Measurements from ENCODE around the gene PLEKHA1. TPM values are rescaled to one million over a fixed set of nuclear protein-coding genes. Genes with fewer than 3 reads are reported as not detected.

Gene PLEKHA1
- total RNA-seq, 2 donors from 2014 or later: 28.9 to 31.6 TPM

DNA sequence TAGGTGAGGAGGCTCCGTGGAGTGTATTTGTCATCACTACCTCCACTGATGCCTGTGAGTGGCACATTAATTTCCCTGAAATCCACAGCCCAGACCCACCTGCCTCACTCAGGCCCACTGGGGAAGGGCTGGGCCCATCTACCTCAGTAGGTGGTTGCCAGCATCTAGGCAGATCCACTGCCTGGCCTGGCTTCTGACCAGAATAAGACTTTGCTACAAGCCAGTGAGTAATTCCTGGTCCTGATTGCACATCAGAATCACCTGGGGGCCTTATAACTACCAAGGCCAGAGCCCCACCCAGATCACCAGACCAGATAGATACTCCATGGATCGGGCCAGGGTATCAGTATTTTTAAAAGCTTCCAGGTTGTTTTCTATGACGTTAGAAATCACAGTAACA lies 37.5 kb upstream of the PLEKHA1 start:
- Histone ChIP-seq H3K36me3 (no peaks in the 10 kb centered on the region), H3K4me1 (peaks cover 0 to 17% of the 10 kb centered on the region in 2 donors), H3K27me3 (no peaks in the 10 kb centered on the region), H3K9me3 (no peaks in the 10 kb centered on the region), H3K27ac (no peak overlapping the region), H3K4me3 (no peak overlapping the region)
- no peak for DNase-seq (ENCODE audit: low spot score)
- TF ChIP-seq, protein P1, sequence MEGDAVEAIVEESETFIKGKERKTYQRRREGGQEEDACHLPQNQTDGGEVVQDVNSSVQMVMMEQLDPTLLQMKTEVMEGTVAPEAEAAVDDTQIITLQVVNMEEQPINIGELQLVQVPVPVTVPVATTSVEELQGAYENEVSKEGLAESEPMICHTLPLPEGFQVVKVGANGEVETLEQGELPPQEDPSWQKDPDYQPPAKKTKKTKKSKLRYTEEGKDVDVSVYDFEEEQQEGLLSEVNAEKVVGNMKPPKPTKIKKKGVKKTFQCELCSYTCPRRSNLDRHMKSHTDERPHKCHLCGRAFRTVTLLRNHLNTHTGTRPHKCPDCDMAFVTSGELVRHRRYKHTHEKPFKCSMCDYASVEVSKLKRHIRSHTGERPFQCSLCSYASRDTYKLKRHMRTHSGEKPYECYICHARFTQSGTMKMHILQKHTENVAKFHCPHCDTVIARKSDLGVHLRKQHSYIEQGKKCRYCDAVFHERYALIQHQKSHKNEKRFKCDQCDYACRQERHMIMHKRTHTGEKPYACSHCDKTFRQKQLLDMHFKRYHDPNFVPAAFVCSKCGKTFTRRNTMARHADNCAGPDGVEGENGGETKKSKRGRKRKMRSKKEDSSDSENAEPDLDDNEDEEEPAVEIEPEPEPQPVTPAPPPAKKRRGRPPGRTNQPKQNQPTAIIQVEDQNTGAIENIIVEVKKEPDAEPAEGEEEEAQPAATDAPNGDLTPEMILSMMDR (IDR thresholded peaks at IDR 0.05): no peak

DNA sequence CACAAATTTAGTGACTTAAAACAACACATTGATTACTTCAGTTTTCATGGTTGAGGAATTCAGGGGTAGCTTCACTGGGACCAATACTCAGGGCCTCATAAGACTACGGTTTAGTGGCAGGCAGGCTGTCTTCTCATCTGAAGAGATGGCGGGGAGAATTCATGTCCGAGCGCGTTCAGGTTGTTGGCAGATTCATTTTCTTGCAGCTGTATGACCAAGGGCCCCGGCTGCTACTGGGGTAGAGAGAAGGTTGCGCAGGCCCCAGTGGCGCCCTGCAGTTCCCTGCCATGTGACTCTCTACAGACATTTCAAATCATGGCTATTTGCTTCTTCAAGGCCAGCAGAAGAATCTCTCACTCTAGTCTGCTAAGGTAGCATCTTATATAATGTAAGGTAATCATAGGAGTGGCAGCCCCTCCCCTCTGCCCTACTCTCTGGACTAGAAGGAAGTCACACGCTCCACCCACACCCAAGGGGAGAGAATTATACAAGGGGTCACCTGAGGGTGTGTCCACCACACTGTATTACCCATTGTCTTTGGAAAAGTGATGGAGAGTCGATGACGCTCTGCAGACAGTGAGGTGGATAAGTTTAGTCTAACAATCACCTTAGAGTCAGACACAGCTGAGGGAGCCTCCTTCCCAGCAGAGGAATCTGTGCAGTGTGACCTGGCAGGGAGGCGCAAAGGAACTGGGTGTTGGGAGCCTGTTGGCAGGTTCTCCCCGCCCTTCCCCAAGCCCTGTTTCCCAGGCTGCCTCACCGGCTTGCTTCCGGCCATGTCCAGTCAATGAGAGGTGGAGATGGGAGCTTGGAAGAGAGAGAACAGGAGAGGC lies 35.7 kb upstream of the PLEKHA1 start:
- H3K36me3 ChIP-seq: no peaks in the 10 kb centered on the region
- H3K27ac ChIP-seq: no peak overlapping the region
- TF ChIP-seq, protein P1 (IDR thresholded peaks at IDR 0.05): no peak
- H3K27me3 ChIP-seq: no peaks in the 10 kb centered on the region
- H3K9me3 ChIP-seq: no peaks in the 10 kb centered on the region
- peaks cover 0 to 17% of the 10 kb centered on the region in 2 donors for H3K4me1 ChIP-seq
- H3K4me3 ChIP-seq: no peak overlapping the region
- DNase-seq (ENCODE audit: low spot score): no peak

DNA sequence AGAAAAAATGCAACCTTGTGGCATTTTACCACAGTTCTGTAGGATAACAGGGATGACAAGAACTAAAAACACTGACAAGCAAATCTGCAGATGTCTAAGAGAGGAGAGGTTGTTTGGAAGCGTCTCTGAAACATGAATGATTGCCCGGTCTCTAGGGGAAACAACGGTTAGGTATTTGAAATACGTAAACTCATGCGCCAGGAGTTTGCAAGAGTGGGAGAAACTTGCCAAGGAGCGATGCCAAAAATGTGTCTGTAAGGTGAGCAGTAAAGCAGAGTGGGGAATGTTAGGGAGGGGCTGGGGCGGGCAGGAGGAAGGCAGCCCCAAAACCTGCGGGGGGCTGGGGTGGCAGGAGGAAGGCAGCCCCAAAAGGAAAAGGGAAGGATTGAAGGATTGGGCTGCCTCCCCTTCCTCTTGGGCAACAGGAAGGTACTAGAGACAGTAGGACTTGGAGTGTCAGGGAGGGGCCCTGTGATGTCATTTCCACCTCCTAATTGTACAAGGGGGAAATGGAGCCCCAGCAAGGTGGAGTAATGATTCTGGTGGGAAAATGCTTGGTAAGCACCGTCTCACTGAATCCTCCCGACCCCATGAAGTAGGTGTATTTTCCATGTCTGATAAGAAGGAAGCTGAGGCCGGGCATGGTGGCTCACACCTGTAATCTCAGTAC lies 33.2 kb upstream of the PLEKHA1 start:
- H3K4me3 ChIP-seq: no peak overlapping the region
- peak; percentile 53 for DNase-seq (ENCODE audit: low spot score)
- H3K27ac ChIP-seq: peak overlapping the region in 1 of 2 donors; percentile 67
- TF ChIP-seq, protein P1 (IDR thresholded peaks at IDR 0.05): no peak
- H3K9me3 ChIP-seq: no peaks in the 10 kb centered on the region
- no peaks in the 10 kb centered on the region for H3K27me3 ChIP-seq
- H3K36me3 ChIP-seq: no peaks in the 10 kb centered on the region
- H3K4me1 ChIP-seq: peaks cover 0 to 17% of the 10 kb centered on the region in 2 donors

DNA sequence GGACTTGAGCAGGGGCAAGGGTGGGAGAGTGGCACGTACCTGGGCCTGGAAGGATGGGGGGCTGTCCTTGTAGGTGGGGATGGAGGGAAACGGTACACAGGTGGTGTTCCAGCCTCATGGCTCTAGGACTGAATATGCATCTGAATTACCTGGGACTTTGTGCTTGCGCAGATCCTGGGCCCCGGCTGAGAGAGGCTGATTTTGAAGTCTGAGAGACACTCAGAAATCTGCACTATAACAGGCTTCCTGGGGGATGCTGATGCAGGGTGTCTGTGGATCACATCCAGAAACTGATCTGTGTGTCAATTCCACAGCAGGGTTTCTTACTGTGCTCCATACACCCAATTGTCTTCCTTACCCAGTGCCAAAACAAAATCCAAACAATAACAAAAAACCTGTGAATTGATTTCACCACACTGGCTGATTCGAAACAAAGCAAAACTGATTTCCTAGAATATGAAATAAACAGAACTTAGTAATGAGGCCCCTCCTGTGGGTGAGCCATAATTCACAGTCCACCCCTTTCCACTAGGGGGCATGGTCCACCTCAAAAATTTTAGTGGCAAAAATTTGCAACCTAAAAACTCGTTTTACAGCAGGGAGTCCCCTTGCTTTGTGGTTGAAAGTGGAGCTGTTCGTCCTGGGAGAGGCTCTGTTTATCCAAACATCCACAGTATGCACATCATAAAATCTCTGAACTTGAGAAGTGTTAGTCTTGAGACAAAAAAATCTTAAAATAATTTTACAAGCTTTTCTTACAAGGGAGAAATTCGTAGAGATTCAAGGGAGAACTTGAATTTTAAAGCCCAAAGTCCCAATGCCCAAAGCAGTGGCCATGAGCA lies 32.0 kb upstream of the PLEKHA1 start:
- H3K27ac ChIP-seq: peak overlapping the region in 1 of 2 donors; percentile 67
- TF ChIP-seq, protein P1 (IDR thresholded peaks at IDR 0.05): peak; percentile 56 to 86
- peak; percentile 61 for DNase-seq (ENCODE audit: low spot score)
- no peak overlapping the region for H3K4me3 ChIP-seq
- no peaks in the 10 kb centered on the region for H3K36me3 ChIP-seq
- no peaks in the 10 kb centered on the region for H3K9me3 ChIP-seq
- H3K4me1 ChIP-seq: peaks cover 0 to 17% of the 10 kb centered on the region in 2 donors
- H3K27me3 ChIP-seq: no peaks in the 10 kb centered on the region

DNA sequence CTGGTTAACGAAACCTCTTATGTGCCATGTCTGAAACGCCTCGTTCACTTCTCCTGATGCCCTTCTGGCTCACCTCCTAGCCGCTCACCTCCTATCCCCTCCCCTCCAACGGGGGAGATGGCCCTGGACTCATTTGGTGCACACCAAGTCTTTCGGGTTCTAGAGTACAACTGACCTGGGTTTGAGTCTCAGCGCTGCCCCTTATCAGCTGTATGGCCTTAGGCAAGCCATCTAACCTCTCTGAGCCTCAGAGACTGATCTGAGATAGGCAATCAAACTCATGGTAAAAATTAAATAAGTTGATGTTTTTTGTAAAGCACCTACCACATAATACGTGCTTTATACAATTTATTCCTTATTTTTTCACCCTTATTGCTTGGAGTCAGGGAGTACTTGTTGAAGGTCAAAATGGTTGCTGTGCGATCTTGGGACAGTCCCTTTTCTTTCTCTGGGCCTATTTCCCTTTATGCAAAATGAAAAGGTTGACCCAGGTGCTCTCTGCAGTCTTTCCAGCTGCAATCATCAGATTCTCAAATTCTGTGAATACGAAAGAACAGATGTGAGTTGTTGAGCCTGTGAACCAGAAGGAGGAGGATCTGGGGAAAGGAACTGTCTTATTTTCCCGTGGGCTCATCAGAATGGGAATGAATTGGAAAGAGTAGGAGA lies 31.2 kb upstream of the PLEKHA1 start:
- TF ChIP-seq, protein P1 (IDR thresholded peaks at IDR 0.05): no peak
- H3K36me3 ChIP-seq: no peaks in the 10 kb centered on the region
- H3K27ac ChIP-seq: no peak overlapping the region
- peaks cover 0 to 17% of the 10 kb centered on the region in 2 donors for H3K4me1 ChIP-seq
- no peaks in the 10 kb centered on the region for H3K27me3 ChIP-seq
- no peaks in the 10 kb centered on the region for H3K9me3 ChIP-seq
- no peak overlapping the region for H3K4me3 ChIP-seq
- DNase-seq (ENCODE audit: low spot score): peak; percentile 53
